ENCODE results near the gene MYO7B.

The MYO7B gene

DNA sequence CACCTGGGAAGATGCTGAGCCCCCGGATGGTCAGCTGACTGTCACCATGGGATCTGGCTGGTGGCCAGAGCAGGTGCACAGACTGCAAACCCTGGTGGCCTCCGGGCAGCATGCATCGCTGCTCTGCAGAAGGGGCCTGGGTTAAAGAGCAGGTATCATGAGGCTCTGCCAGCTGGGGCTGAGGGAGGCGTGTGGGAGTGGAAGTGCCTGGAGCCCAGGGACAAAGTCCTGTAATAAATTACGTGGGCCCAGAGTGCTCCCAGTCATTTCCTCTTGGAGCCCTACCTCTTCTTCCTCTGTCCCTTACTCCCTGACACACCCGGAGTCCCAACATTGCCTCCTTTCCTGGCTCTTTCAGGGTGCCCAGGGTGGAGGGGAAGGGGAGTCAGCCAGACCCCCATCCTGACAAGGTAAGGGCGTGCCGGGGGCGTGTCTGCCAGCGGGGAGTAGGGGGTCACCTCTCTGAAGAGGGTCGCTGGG is at the start of gene MYO7B:
Gene MYO7B, plus strand, starts transcription at position 262 of the 480 bp plus-strand sequence. CDS start 24,040 bp downstream, outside the sequence.
- no peak for DNase-seq (ENCODE audit: low read depth)
- TF ChIP-seq, protein P1, sequence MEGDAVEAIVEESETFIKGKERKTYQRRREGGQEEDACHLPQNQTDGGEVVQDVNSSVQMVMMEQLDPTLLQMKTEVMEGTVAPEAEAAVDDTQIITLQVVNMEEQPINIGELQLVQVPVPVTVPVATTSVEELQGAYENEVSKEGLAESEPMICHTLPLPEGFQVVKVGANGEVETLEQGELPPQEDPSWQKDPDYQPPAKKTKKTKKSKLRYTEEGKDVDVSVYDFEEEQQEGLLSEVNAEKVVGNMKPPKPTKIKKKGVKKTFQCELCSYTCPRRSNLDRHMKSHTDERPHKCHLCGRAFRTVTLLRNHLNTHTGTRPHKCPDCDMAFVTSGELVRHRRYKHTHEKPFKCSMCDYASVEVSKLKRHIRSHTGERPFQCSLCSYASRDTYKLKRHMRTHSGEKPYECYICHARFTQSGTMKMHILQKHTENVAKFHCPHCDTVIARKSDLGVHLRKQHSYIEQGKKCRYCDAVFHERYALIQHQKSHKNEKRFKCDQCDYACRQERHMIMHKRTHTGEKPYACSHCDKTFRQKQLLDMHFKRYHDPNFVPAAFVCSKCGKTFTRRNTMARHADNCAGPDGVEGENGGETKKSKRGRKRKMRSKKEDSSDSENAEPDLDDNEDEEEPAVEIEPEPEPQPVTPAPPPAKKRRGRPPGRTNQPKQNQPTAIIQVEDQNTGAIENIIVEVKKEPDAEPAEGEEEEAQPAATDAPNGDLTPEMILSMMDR (conservative IDR thresholded peaks at IDR 0.05; ENCODE audit: low read depth, low read length) = no peak
- no peak within 1 kb of the TSS for H3K4me3 ChIP-seq (ENCODE audit: low read depth, low read length)

DNA sequence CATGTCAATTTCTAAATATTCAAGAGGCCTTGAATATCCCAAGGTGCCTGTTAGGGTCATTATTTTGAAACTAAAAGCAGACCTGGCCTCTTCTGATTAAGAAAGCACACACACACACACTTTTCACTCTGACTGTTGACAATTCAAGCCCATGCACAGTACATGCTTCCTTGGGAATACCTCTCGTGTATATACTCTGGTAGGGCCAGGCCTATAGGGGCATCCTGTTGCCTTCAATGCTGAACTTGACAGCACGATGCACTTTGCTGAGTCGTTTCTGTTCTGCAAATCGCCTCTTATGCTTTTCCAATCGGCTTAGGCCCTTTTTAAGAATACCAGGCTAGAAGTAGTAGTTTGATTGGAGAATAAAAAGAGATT is 49.8 kb upstream of the MYO7B start:
- peak; percentile 14 for DNase-seq (ENCODE audit: low read depth)
- no peak overlapping the region for H3K4me3 ChIP-seq (ENCODE audit: low read depth, low read length)
- TF ChIP-seq, protein P1 (conservative IDR thresholded peaks at IDR 0.05; ENCODE audit: low read depth, low read length) = no peak

DNA sequence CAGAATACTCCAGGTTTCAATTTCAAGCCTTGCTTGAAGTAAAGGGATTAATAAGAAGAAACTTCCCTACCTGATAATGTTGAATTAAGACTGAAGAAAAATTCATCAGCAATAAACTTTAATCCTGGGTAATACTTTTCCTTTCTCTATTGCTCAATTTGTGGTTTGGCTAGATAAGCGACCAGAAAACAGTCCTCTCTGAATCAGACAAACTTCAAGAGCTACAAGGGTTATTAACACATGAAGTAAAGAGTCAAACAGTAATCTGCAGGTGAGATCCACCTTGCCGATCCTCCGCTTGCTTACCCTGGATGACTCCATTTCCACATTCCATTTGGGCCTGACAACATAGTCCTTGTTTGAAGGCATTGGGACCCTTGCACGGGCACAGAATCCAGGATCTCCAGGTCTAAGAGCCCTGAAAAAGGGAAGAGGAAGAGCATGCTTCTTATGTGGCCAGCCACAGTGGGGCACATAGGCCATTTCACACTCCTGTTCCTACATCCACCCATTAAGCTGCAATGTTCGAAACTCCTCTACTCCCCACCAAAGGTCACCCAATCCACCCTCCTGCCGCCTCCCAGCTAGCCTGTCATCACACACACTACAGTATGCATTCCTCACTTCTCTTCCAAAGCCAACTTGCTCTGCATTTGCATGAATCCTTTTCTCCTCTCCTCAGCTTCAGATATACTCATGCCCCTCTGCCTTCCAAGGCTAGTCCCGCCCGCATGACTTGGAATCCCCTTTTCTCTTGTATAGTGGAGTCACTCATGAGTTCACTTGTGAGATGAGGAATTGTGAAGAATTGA is 49.0 kb upstream of the MYO7B start:
- H3K4me3 ChIP-seq (ENCODE audit: low read depth, low read length) = no peak overlapping the region
- peak; percentile 57 for DNase-seq (ENCODE audit: low read depth)
- TF ChIP-seq, protein P1 (conservative IDR thresholded peaks at IDR 0.05; ENCODE audit: low read depth, low read length) = no peak

DNA sequence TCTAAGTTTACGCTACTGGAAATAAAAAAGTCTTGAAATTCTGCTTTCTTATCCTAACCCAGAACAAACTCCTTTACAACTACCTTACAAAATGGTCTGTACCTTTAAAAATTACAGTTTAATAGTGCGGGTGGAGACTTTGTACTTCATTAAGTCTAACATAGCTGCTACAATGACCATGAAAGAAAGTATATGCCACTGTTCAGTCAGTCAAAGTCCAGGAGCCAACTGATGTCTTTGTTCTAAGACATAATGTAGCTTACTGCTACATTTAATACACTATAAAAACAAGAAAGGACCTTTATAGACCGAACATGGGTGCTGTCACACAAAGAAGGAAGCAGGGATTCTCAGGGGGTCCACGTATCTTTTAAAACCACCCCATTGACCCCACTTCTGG is 45.2 kb upstream of the MYO7B start:
- TF ChIP-seq, protein P1 (conservative IDR thresholded peaks at IDR 0.05; ENCODE audit: low read depth, low read length) = no peak
- no peak for DNase-seq (ENCODE audit: low read depth)
- H3K4me3 ChIP-seq (ENCODE audit: low read depth, low read length) = no peak overlapping the region

DNA sequence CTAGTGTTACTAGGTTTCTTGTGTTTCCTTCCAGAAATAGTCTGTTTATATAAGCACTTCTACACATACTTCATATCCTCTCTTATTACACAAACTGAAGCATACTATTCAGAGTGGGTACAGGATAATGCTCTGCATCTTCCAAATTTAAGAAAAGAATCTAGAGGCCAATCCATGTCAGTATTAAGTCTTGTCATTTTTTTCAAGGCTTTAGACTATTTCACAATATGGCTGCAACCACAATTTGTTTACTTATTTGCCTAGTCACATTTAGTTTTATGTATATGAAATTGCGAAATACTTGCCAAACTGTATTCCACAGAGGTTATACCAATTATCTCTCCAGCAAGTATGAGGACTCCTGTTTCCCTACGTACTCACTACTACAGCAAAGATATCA is 37.1 kb upstream of the MYO7B start:
- TF ChIP-seq, protein P1 (conservative IDR thresholded peaks at IDR 0.05; ENCODE audit: low read depth, low read length) = no peak
- H3K4me3 ChIP-seq (ENCODE audit: low read depth, low read length) = no peak overlapping the region
- DNase-seq (ENCODE audit: low read depth) = peak; percentile 65

DNA sequence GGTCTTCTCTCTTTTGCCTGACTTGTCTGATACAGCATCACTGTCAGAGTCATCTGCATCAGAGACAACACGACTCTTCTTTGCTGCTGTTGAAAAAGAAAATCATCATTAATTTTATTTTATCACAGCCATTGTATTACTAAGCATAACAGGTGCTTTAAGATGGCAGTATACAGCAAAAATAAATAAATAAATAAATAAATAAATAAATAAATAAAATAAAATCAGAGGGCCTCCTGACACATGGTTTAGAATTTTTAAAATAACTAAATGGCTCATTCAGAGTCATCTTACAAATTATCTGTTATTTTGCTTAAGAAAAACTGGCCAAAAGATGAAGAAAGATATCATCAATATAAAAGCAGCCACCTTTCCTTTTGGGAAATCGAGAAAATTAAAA is 32.0 kb upstream of the MYO7B start:
- H3K4me3 ChIP-seq (ENCODE audit: low read depth, low read length) = no peak overlapping the region
- TF ChIP-seq, protein P1 (conservative IDR thresholded peaks at IDR 0.05; ENCODE audit: low read depth, low read length) = no peak
- DNase-seq (ENCODE audit: low read depth) = no peak

Data from choroid plexus epithelial cell (primary cell).